ENCODE results near the gene RNU1-3. TPM values are rescaled to one million over a fixed set of nuclear protein-coding genes. Genes with fewer than 3 reads are reported as not detected.
A peak's percentile ranks its signal among the peaks of the same experiment; 100 is the strongest.

RNU1-3 gene
- total RNA-seq, 2 donors from 2014 or later: 1,159 to 2,517 TPM

DNA sequence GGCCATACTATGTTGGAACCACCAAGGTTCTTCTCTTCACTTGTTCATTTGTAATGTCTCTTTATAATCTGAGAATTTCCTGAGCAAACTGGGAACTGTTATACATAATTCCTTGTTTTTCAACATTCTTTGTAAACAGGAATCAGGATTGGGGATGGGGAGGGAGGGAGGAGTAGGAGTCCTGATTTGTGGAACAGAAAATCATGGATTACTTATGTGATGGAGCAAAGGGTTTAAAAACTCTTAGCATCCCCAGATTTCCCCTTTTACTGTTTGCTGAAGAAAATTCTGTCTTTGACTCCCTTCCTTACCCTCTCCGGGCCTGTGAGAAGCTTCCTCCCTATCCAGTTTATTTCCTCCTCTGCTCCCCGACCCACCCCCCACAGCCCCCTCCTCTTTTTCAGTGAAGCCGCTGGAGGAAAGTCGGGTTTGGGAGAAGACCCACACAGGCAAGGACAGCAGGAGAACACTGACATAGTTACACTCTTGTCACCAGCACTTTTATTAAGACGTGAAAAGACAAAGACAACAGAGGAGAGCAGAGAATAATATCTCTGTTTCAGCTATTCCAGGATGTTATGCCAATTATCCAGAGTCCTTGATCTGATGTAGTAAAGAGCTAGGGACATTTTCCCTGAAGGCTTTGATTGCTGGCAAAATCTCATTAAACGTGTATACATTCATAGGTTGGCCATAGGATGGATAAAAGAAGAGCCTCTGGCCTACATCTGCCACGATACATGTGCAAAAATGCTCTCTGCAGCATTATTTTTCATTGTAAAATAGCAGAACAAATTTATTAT lies 48.8 kb downstream of the RNU1-3 start:
- TF ChIP-seq, protein P1, sequence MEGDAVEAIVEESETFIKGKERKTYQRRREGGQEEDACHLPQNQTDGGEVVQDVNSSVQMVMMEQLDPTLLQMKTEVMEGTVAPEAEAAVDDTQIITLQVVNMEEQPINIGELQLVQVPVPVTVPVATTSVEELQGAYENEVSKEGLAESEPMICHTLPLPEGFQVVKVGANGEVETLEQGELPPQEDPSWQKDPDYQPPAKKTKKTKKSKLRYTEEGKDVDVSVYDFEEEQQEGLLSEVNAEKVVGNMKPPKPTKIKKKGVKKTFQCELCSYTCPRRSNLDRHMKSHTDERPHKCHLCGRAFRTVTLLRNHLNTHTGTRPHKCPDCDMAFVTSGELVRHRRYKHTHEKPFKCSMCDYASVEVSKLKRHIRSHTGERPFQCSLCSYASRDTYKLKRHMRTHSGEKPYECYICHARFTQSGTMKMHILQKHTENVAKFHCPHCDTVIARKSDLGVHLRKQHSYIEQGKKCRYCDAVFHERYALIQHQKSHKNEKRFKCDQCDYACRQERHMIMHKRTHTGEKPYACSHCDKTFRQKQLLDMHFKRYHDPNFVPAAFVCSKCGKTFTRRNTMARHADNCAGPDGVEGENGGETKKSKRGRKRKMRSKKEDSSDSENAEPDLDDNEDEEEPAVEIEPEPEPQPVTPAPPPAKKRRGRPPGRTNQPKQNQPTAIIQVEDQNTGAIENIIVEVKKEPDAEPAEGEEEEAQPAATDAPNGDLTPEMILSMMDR (IDR thresholded peaks at IDR 0.05): no peak
- DNase-seq: peak; percentile 23
- intact Hi-C loops (cut with DNase I): no loop called here
- Histone ChIP-seq H3K9ac (ENCODE audit: low read depth in 2 of 2, low read length in 2 of 2) (no peak overlapping the region), H3K36me3 (peaks cover 5% of the 10 kb centered on the region), H3K27ac (no peak overlapping the region), H3K4me1 (no peaks in the 10 kb centered on the region), H3K9me3 (no peaks in the 10 kb centered on the region), H3K27me3 (no peaks in the 10 kb centered on the region), H3K4me3 (no peak overlapping the region)

DNA sequence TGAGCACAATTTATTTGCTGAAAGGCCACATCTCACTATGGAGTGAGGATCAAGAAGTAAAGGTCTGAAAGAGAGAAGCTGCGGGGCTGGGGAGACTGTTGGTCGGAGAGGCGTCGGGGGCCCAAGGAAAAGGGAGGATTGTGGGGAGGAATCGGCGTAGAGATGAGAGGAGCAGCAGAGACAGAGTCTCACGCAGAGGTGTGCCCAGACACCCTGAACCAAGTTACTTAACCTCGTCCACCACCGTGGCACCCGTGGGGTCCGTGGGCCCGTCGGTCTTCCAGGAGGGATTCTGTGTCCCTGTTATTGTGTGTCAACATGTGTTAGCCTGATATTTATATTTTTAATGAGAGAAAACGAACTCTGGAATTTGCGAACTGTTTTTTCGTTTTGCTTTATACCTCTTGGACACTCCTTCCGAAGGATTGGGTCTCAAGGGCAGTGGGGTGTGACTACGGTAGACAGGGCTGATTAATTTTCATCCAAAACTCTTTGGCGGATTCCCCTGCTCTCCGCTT lies 49.6 kb downstream of the RNU1-3 start:
- Histone ChIP-seq H3K27ac (no peak overlapping the region), H3K36me3 (peaks cover 5% of the 10 kb centered on the region), H3K4me1 (peaks cover 3% of the 10 kb centered on the region), H3K9me3 (no peaks in the 10 kb centered on the region), H3K4me3 (no peak overlapping the region), H3K9ac (ENCODE audit: low read depth in 2 of 2, low read length in 2 of 2) (no peak overlapping the region), H3K27me3 (no peaks in the 10 kb centered on the region)
- peak; percentile 31 for DNase-seq
- TF ChIP-seq, protein P1 (IDR thresholded peaks at IDR 0.05): no peak
- intact Hi-C loops (cut with DNase I): no loop called here

Other genes with a start within 250 kb of the RNU1-3 start
- not detected for gene SPATA21, start 229.5 kb downstream of the RNU1-3 start, total RNA-seq
- 10 to 100 TPM; 46.4 to 57.7 TPM for gene NECAP2, start 226.2 kb downstream of the RNU1-3 start, total RNA-seq
- 1,000 to 10,000 TPM; 1,159 to 2,517 TPM for gene RNU1-1, start 152.7 kb downstream of the RNU1-3 start, total RNA-seq
- 10 to 100 TPM; 45.2 to 54.3 TPM for gene NBPF1, start 53.4 kb downstream of the RNU1-3 start, total RNA-seq
- gene RNU1-4, start 73.6 kb upstream of the RNU1-3 start, total RNA-seq: 1,000 to 10,000 TPM; 1,159 to 2,517 TPM
- gene RNU1-2, start 229.0 kb upstream of the RNU1-3 start, total RNA-seq: 1,000 to 10,000 TPM; 1,159 to 2,517 TPM

Measured in colonic mucosa (tissue), 4 donors.